HCT116 (cell line): ENCODE measurements around the gene AGPAT2. TPM values are rescaled to one million over a fixed set of nuclear protein-coding genes. Genes with fewer than 3 reads are reported as not detected.
A peak's percentile ranks its signal among the peaks of the same experiment; 100 is the strongest.

Experiments
- ATAC-seq: fragments of 200-7000 bp; cut with Tn5 transposase; 2 replicates; pipeline ENCODE4 v1.9.1; 2020; ENCODE audit warnings: mild to moderate bottlenecking, moderate library complexity
- BruUV-seq: library from RNA; stranded (reverse); fragments of 400-500 nt; replicated peaks from 2 replicates; lab custom pipeline; 2021; lab: Mats Ljungman, UMichigan
- CTCF ChIA-PET: fragments of 300-600 bp; sonication (Branson Sonifier 250); formaldehyde crosslinking; loops from one replicate; lab custom pipeline; 2021; ENCODE audit warnings: antibody characterized with exemption; lab: Charles Lee
- POLR2A ChIA-PET: fragments of 300-600, 350-600 bp; sonication (Branson Sonifier 250); formaldehyde crosslinking; loops from one replicate; lab custom pipeline; 2021; ENCODE audit warnings: antibody characterized with exemption; lab: Charles Lee
- RAD21 ChIA-PET, 2 experiments: fragments of 300-600 bp; sonication (Branson Sonifier 250); formaldehyde crosslinking; loops; one replicate each; lab custom pipeline; 2023; ENCODE audit warnings: low total read pairs in 2 of 2; ENCODE audit not compliant: uncharacterized antibody in 2 of 2, unreplicated experiment in 2 of 2, low non-redundant PET in 1 of 2; lab: Charles Lee
- DNase-seq: peaks from one replicate; pipeline ENCODE4 v3.0.0-alpha.2; 2010; ENCODE audit warnings: low read depth, low spot score
- H2AFZ ChIP-seq: fragments of 200-600 bp; shearing (Covaris generic), sonication (generic); 2 replicates; pipeline ENCODE4 v1.6.1; 2017; ENCODE audit warnings: low read depth, mixed run types, mixed read lengths, antibody characterized with exemption, low read length; ENCODE audit not compliant: poor library complexity, severe bottlenecking
- H3K27ac ChIP-seq: 2 replicates; pipeline ENCODE4 v1.5.1; 2012; ENCODE audit warnings: low read depth, low read length
- H3K27me3 ChIP-seq: fragments of 200-600 bp; sonication (generic); 2 replicates; pipeline ENCODE4 v1.6.1; 2016; ENCODE audit warnings: mixed run types, low read length, mixed read lengths; ENCODE audit not compliant: insufficient read depth
- H3K36me3 ChIP-seq, 2 experiments: fragments of 200-500 bp in 1 of 2; fragments of 200-600 bp in 1 of 2; sonication (Bioruptor generic) in 1 of 2; sonication (generic) in 1 of 2; 2 replicates each; pipeline versions ENCODE4 v1.5.1 to v1.6.1; 2014 to 2016; ENCODE audit warnings: low read length in 2 of 2, inconsistent platforms in 1 of 2, mixed read lengths in 1 of 2, mixed run types in 1 of 2; ENCODE audit not compliant: insufficient read depth in 2 of 2, control insufficient read depth in 1 of 2
- H3K4me1 ChIP-seq, 2 experiments: fragments of 200-600 bp in 1 of 2; sonication (generic) in 1 of 2; 2 replicates each; pipeline versions ENCODE4 v1.5.1 to v1.6.1; 2012 to 2017; ENCODE audit warnings: low read length in 2 of 2, inconsistent platforms in 1 of 2, mild to moderate bottlenecking in 1 of 2, mixed read lengths in 1 of 2, mixed run types in 1 of 2, moderate library complexity in 1 of 2; ENCODE audit not compliant: insufficient read depth in 2 of 2, control insufficient read depth in 1 of 2
- H3K4me2 ChIP-seq: fragments of 200-600 bp; sonication (generic); 2 replicates; pipeline ENCODE4 v1.6.1; 2017; ENCODE audit warnings: mixed run types, low read length, mixed read lengths
- H3K4me3 ChIP-seq, 2 experiments: fragments of 200-600 bp in 1 of 2; sonication (generic) in 1 of 2; replicated peaks in 1 of 2; 2 replicates each; pipeline ENCODE4 v1.5.1; 2011 to 2016; ENCODE audit warnings: low read length in 2 of 2, control low read depth in 1 of 2, low read depth in 1 of 2, mild to moderate bottlenecking in 1 of 2, mixed read lengths in 1 of 2, mixed run types in 1 of 2
- H3K79me2 ChIP-seq: fragments of 200-600 bp; sonication (generic); 2 replicates; pipeline ENCODE4 v1.6.1; 2017; ENCODE audit warnings: mild to moderate bottlenecking, mixed run types, low read length, moderate library complexity, mixed read lengths; ENCODE audit not compliant: insufficient read depth
- H3K9ac ChIP-seq: fragments of 200-600 bp; sonication (generic); 2 replicates; pipeline ENCODE4 v1.6.1; 2016; ENCODE audit warnings: low read length, mixed read lengths
- H3K9me2 ChIP-seq: fragments of 200-600 bp; sonication (generic), shearing (Covaris generic); 2 replicates; pipeline ENCODE4 v1.6.1; 2017; ENCODE audit warnings: mixed run types, mild to moderate bottlenecking, moderate library complexity; ENCODE audit not compliant: insufficient read depth
- H3K9me3 ChIP-seq, 2 experiments: fragments of 200-500 bp in 1 of 2; fragments of 200-600 bp in 1 of 2; sonication (Bioruptor generic) in 1 of 2; sonication (generic) in 1 of 2; 2 replicates each; pipeline ENCODE4 v1.6.1; 2014 to 2017; ENCODE audit warnings: low read length in 2 of 2, mixed read lengths in 2 of 2, inconsistent platforms in 1 of 2, low read depth in 1 of 2, mild to moderate bottlenecking in 1 of 2, mixed run types in 1 of 2, moderate library complexity in 1 of 2; ENCODE audit not compliant: control insufficient read depth in 1 of 2, insufficient read depth in 1 of 2
- H4K20me1 ChIP-seq: fragments of 200-600 bp; sonication (generic), shearing (Covaris generic); 2 replicates; pipeline ENCODE4 v1.6.1; 2017; ENCODE audit warnings: mixed run types, mild to moderate bottlenecking, moderate library complexity; ENCODE audit not compliant: insufficient read depth
- EZH2 ChIP-seq: fragments of 200-600 bp; sonication (generic); IDR thresholded peaks from 2 replicates; pipeline ENCODE4 v1.6.1; 2017; ENCODE audit warnings: antibody characterized with exemption, mixed run types
- EZH2phosphoT487 ChIP-seq: fragments of 200-600 bp; IDR thresholded peaks from 2 replicates; pipeline ENCODE4 v1.6.1; 2018; ENCODE audit warnings: antibody characterized with exemption, borderline replicate concordance
- JUND ChIP-seq: IDR thresholded peaks from 2 replicates; pipeline ENCODE4 v1.6.1; 2012
- POLR2A ChIP-seq: IDR thresholded peaks from 2 replicates; pipeline ENCODE4 v1.7.0; 2011; ENCODE audit warnings: borderline replicate concordance; ENCODE audit not compliant: insufficient read depth, insufficient read length; ENCODE audit errors: extremely low read depth
- RAD21 ChIP-seq: IDR thresholded peaks from 2 replicates; pipeline ENCODE4 v1.6.1; 2012; ENCODE audit warnings: low read depth, mild to moderate bottlenecking
- SP1 ChIP-seq: IDR thresholded peaks from 2 replicates; pipeline ENCODE4 v1.6.1; 2012; ENCODE audit warnings: low read depth
- intact Hi-C: fragments of 100-400 bp; cut with micrococcal nuclease; formaldehyde crosslinking; loops from 2 replicates; pipeline ENCODE4 v1.10.0; 2022
- total RNA-seq: library from RNA; stranded (reverse); gene quantifications from one replicate; pipeline ENCODE4 v1.2.1, GENCODE V29; 2021; ENCODE audit not compliant: unreplicated experiment
- TF ChIP-seq, protein P1 (sequence below): IDR thresholded peaks from 2 replicates; pipeline ENCODE4 v1.6.1; 2012
- TF ChIP-seq, protein P2 (sequence below), 3 experiments: fragments of 200-600 bp in 1 of 3; sonication (generic) in 1 of 3; IDR thresholded peaks in 2 of 3; conservative IDR thresholded peaks in 1 of 3; 2 replicates each; pipeline ENCODE4 v1.5.1; 2012 to 2017; ENCODE audit warnings: low read depth in 2 of 3, low read length in 2 of 3, antibody characterized with exemption in 1 of 3, borderline replicate concordance in 1 of 3, control low read depth in 1 of 3, mild to moderate bottlenecking in 1 of 3, mixed read lengths in 1 of 3, mixed run types in 1 of 3, moderate library complexity in 1 of 3; ENCODE audit not compliant: insufficient read depth in 1 of 3
- TF ChIP-seq, protein P3 (sequence below): IDR thresholded peaks from 2 replicates; pipeline ENCODE4 v1.6.1; 2012; ENCODE audit warnings: low read depth

Gene AGPAT2
- total RNA-seq, 1 experiment from 2014 or later = 86.0 TPM

DNA sequence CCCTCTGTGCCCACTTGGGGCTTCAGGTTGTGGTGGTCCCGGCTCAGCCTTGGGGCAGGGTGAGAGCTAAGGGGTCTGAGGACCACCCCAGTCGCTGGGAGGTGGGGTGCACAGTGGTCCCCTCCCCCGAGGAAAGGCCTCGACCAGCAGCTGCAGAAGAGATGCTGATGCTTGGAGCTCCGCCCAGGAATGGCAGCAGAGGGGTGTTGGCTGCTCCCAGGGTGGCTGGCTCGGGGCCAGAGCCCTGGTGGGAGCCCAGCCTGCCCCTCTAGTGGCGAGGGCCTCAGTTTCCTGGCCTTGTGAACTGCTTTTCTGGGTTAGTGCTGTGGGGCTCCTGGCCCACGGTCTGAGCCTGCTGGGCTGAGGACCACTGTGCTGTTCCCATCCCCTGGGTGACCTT is 26.3 kb upstream of the AGPAT2 start:
- Histone ChIP-seq H4K20me1 (no peaks in the 10 kb centered on the region), H3K27ac (peak overlapping the region; percentile 64; the same call in 1 of the 2 replicates), H3K27me3 (no peaks in the 10 kb centered on the region), H3K36me3 (no peaks in the 10 kb centered on the region; a peak in 1 of 4 replicates), H3K4me1 (peaks cover 15 to 27% of the 10 kb centered on the region in 2 experiments), H3K4me3 (peak overlapping the region; percentile 56 to 64), H3K4me2 (peak overlapping the region; percentile 78), H2AFZ (no peak overlapping the region), H3K9me3 (no peaks in the 10 kb centered on the region), H3K79me2 (no peaks in the 10 kb centered on the region; the same call in 1 of the 2 replicates), H3K9ac (peak overlapping the region; percentile 69), H3K9me2 (no peaks in the 10 kb centered on the region)
- no peak for ATAC-seq
- intact Hi-C loops = no loop called here
- RAD21 ChIA-PET = no interaction called here
- CTCF ChIA-PET = interaction anchor here (1.4 kb wide), 1 partner anchor 16 kb away, joined by 3 read pairs; no protein-coding TSS in a partner anchor
- BruUV-seq = no TSS peak
- no peak for TF ChIP-seq POLR2A
- TF ChIP-seq, protein P1, sequence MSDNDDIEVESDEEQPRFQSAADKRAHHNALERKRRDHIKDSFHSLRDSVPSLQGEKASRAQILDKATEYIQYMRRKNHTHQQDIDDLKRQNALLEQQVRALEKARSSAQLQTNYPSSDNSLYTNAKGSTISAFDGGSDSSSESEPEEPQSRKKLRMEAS = no peak
- no peak for TF ChIP-seq JUND
- no peak for TF ChIP-seq RAD21
- no peak for TF ChIP-seq SP1
- TF ChIP-seq, protein P2, sequence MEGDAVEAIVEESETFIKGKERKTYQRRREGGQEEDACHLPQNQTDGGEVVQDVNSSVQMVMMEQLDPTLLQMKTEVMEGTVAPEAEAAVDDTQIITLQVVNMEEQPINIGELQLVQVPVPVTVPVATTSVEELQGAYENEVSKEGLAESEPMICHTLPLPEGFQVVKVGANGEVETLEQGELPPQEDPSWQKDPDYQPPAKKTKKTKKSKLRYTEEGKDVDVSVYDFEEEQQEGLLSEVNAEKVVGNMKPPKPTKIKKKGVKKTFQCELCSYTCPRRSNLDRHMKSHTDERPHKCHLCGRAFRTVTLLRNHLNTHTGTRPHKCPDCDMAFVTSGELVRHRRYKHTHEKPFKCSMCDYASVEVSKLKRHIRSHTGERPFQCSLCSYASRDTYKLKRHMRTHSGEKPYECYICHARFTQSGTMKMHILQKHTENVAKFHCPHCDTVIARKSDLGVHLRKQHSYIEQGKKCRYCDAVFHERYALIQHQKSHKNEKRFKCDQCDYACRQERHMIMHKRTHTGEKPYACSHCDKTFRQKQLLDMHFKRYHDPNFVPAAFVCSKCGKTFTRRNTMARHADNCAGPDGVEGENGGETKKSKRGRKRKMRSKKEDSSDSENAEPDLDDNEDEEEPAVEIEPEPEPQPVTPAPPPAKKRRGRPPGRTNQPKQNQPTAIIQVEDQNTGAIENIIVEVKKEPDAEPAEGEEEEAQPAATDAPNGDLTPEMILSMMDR (IDR thresholded peaks at IDR 0.05 in 2 of 3, conservative IDR thresholded peaks at IDR 0.05 in 1 of 3; ENCODE audit: borderline replicate concordance in 1 of 3, insufficient read depth in 1 of 3, low read depth in 2 of 3, low read length in 2 of 3) = no peak
- TF ChIP-seq EZH2phosphoT487 = no peak
- no peak for TF ChIP-seq EZH2
- TF ChIP-seq, protein P3, sequence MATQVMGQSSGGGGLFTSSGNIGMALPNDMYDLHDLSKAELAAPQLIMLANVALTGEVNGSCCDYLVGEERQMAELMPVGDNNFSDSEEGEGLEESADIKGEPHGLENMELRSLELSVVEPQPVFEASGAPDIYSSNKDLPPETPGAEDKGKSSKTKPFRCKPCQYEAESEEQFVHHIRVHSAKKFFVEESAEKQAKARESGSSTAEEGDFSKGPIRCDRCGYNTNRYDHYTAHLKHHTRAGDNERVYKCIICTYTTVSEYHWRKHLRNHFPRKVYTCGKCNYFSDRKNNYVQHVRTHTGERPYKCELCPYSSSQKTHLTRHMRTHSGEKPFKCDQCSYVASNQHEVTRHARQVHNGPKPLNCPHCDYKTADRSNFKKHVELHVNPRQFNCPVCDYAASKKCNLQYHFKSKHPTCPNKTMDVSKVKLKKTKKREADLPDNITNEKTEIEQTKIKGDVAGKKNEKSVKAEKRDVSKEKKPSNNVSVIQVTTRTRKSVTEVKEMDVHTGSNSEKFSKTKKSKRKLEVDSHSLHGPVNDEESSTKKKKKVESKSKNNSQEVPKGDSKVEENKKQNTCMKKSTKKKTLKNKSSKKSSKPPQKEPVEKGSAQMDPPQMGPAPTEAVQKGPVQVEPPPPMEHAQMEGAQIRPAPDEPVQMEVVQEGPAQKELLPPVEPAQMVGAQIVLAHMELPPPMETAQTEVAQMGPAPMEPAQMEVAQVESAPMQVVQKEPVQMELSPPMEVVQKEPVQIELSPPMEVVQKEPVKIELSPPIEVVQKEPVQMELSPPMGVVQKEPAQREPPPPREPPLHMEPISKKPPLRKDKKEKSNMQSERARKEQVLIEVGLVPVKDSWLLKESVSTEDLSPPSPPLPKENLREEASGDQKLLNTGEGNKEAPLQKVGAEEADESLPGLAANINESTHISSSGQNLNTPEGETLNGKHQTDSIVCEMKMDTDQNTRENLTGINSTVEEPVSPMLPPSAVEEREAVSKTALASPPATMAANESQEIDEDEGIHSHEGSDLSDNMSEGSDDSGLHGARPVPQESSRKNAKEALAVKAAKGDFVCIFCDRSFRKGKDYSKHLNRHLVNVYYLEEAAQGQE = no peak
- POLR2A ChIA-PET = interaction anchor here (1.7 kb wide), 1 partner anchor 15 kb away, joined by 4 read pairs; no protein-coding TSS in a partner anchor
- DNase-seq = no peak
